Omental fat pad (tissue), 4 donors: ENCODE measurements around the gene SFI1. TPM values are rescaled to one million over a fixed set of nuclear protein-coding genes. Genes with fewer than 3 reads are reported as not detected.

Experiments used
- ATAC-seq: fragments of 150-250 bp; one replicate; pipeline ENCODE4 v1.9.1; 2016; ENCODE audit warnings: mild to moderate bottlenecking, moderate library complexity; ENCODE audit not compliant: low FRiP score
- DNase-seq: peaks from one replicate; pipeline ENCODE4 v3.0.0-alpha.2; 2019; ENCODE audit warnings: low spot score
- CTCF ChIP-seq, 3 donors: fragments of 450-650 bp; IDR thresholded peaks; one replicate each; pipeline ENCODE4 v1.5.1; 2016 to 2017; ENCODE audit warnings: antibody characterized with exemption in 3 of 3, mild to moderate bottlenecking in 3 of 3, moderate library complexity in 2 of 3
- total RNA-seq, 4 donors: library from RNA; depleted of rRNA; stranded (reverse); fragments of >200 nt; gene quantifications; one replicate each; pipeline ENCODE4 v1.1.0, GENCODE V29; 2016

SFI1 gene
- total RNA-seq, 4 donors from 2014 or later, result 8.8 to 19.9 (median 18.8) TPM

- DNase-seq (no peak), ATAC-seq (no peak)
Measured at GRCh38 chr22:31612891-31613285, 116.6 kb downstream of the SFI1 start.

GRCh38 chr22:31613286-31613903, 117.1 kb downstream of the SFI1 start:
- TF ChIP-seq CTCF (IDR thresholded peaks at IDR 0.05), result no peak
- DNase-seq, result no peak
- no peak for ATAC-seq

More at GRCh38 chr22:31612891-31613285, 116.6 kb downstream of the SFI1 start:
- no peak for TF ChIP-seq CTCF (IDR thresholded peaks at IDR 0.05)

- DNase-seq (no peak), ATAC-seq (no peak)
- no peak for TF ChIP-seq CTCF (IDR thresholded peaks at IDR 0.05)
Measured at GRCh38 chr22:31613904-31614296, 117.6 kb downstream of the SFI1 start.

GRCh38 chr22:31614781-31615490, 118.6 kb downstream of the SFI1 start:
- no peak for TF ChIP-seq CTCF (IDR thresholded peaks at IDR 0.05)
- ATAC-seq (no peak), DNase-seq (no peak)

GRCh38 chr22:31615491-31615860, 119.1 kb downstream of the SFI1 start:
- DNase-seq, result no peak
- ATAC-seq, result no peak
- TF ChIP-seq CTCF (IDR thresholded peaks at IDR 0.05), result no peak

GRCh38 chr22:31615940-31616314, 119.6 kb downstream of the SFI1 start:
- DNase-seq (no peak), ATAC-seq (no peak)
- TF ChIP-seq CTCF (IDR thresholded peaks at IDR 0.05), result no peak
